Hepatocyte (in vitro differentiated cells): ENCODE results near the gene MYOZ2. TPM values are rescaled to one million over a fixed set of nuclear protein-coding genes. Genes with fewer than 3 reads are reported as not detected.

ENCODE experiments used
- DNase-seq: peaks from one replicate; pipeline ENCODE4 v3.0.0-alpha.2; 2016; ENCODE audit warnings: low spot score
- H2AFZ ChIP-seq: fragments of 200-600 bp; sonication (generic); 2 replicates; pipeline ENCODE4 v1.6.0; 2016; ENCODE audit warnings: antibody characterized with exemption, mild to moderate bottlenecking
- H3K27ac ChIP-seq: fragments of 200-600 bp; sonication (generic); 2 replicates; pipeline ENCODE4 v1.5.1; 2016; ENCODE audit warnings: mild to moderate bottlenecking
- H3K27me3 ChIP-seq: fragments of 200-600 bp; sonication (generic); 2 replicates; pipeline ENCODE4 v1.6.1; 2016
- H3K36me3 ChIP-seq: fragments of 200-600 bp; sonication (generic); replicated peaks from 2 replicates; pipeline ENCODE4 v1.5.1; 2016; ENCODE audit warnings: low read depth; ENCODE audit not compliant: insufficient read depth
- H3K4me1 ChIP-seq: fragments of 200-600 bp; sonication (generic); 2 replicates; pipeline ENCODE4 v1.5.1; 2016; ENCODE audit warnings: mild to moderate bottlenecking, moderate library complexity; ENCODE audit not compliant: insufficient read depth
- H3K4me2 ChIP-seq: fragments of 200-600 bp; sonication (generic); 2 replicates; pipeline ENCODE4 v1.6.0; 2016
- H3K4me3 ChIP-seq: fragments of 200-600 bp; sonication (generic); 2 replicates; pipeline ENCODE4 v1.5.1; 2016; ENCODE audit warnings: mild to moderate bottlenecking
- H3K79me2 ChIP-seq: fragments of 200-600 bp; sonication (generic); 2 replicates; pipeline ENCODE4 v1.6.0; 2017; ENCODE audit warnings: mild to moderate bottlenecking
- H3K9me2 ChIP-seq: fragments of 200-600 bp; sonication (generic); replicated peaks from 2 replicates; pipeline ENCODE4 v1.6.0; 2017; ENCODE audit warnings: mild to moderate bottlenecking; ENCODE audit not compliant: insufficient read depth
- H3K9me3 ChIP-seq: fragments of 200-600 bp; sonication (generic); 2 replicates; pipeline ENCODE4 v1.5.1; 2016; ENCODE audit warnings: low read depth, mild to moderate bottlenecking
- H4K20me1 ChIP-seq: fragments of 200-600 bp; sonication (generic); 2 replicates; pipeline ENCODE4 v1.6.0; 2016; ENCODE audit warnings: mild to moderate bottlenecking; ENCODE audit not compliant: insufficient read depth, poor library complexity, severe bottlenecking
- CTCF ChIP-seq: fragments of 200-600 bp; sonication (generic); IDR thresholded peaks from 2 replicates; pipeline ENCODE4 v1.5.1; 2016; ENCODE audit warnings: antibody characterized with exemption, mild to moderate bottlenecking; ENCODE audit not compliant: poor library complexity
- EZH2 ChIP-seq: fragments of 200-600 bp; sonication (generic); IDR thresholded peaks from 2 replicates; pipeline ENCODE4 v1.6.1; 2016; ENCODE audit warnings: antibody characterized with exemption, mild to moderate bottlenecking, borderline replicate concordance
- EZH2phosphoT487 ChIP-seq: fragments of 200-600 bp; sonication (generic); IDR thresholded peaks from one replicate; pipeline ENCODE4 v1.6.1; 2018; ENCODE audit warnings: antibody characterized with exemption, mild to moderate bottlenecking, low read depth, moderate library complexity; ENCODE audit not compliant: unreplicated experiment, severe bottlenecking
- WGBS: methylation state at CpG from one replicate; pipeline ENCODE4 v1.1.6; 2016; ENCODE audit warnings: low lambda C conversion rate; ENCODE audit errors: missing lambda C conversion rate; 5-methylcytosine and 5-hydroxymethylcytosine counted together
- polyA plus RNA-seq: library from polyadenylated mRNA; unstranded; fragments of >200 nt; fragmentation: Nextera tagmentation; extraction: Ambion mirVana; gene quantifications from 2 replicates; pipeline ENCODE4 v1.2.1, GENCODE V29; 2016
- total RNA-seq: library from RNA; depleted of rRNA; stranded (reverse); fragments of >200 nt; gene quantifications from 2 replicates; pipeline ENCODE4 v1.2.3, GENCODE V29; 2014

The MYOZ2 gene
- total and polyA plus RNA-seq, 2 experiments from 2014 or later, result 0.10 TPM; not detected in 1

- no peak for DNase-seq
- no peaks in the 10 kb centered on the region for H3K9me3 ChIP-seq
- H4K20me1 ChIP-seq, result no peaks in the 10 kb centered on the region
- TF ChIP-seq CTCF, result no peak
- H3K79me2 ChIP-seq, result peaks cover 5% of the 10 kb centered on the region
- no peak overlapping the region for H3K4me2 ChIP-seq
- WGBS, result 58% methylated on average over 1 of the region's 1 CpG
- peaks cover 3% of the 10 kb centered on the region for H3K4me1 ChIP-seq
- H3K27ac ChIP-seq, result no peak overlapping the region
- no peaks in the 10 kb centered on the region for H3K36me3 ChIP-seq
- no peak overlapping the region for H2AFZ ChIP-seq
- no peak overlapping the region for H3K4me3 ChIP-seq
- no peaks in the 10 kb centered on the region for H3K27me3 ChIP-seq
- no peaks in the 10 kb centered on the region for H3K9me2 ChIP-seq
Measured at GRCh38 chr4:119206178-119206577, 70.5 kb downstream of the MYOZ2 start.

- Histone ChIP-seq H3K27me3 (no peaks in the 10 kb centered on the region), H2AFZ (no peak overlapping the region), H4K20me1 (no peaks in the 10 kb centered on the region), H3K4me3 (no peak overlapping the region), H3K36me3 (no peaks in the 10 kb centered on the region), H3K4me2 (no peak overlapping the region), H3K79me2 (peaks cover 6% of the 10 kb centered on the region), H3K9me2 (no peaks in the 10 kb centered on the region), H3K4me1 (peaks cover 4% of the 10 kb centered on the region), H3K27ac (no peak overlapping the region), H3K9me3 (no peaks in the 10 kb centered on the region)
- TF ChIP-seq EZH2 (no peak), EZH2phosphoT487 (no peak), CTCF (no peak)
- DNase-seq, result no peak
- 12% methylated on average over 1 of the region's 1 CpG for WGBS
Measured at GRCh38 chr4:119207051-119207450, 71.4 kb downstream of the MYOZ2 start.

- Histone ChIP-seq H3K79me2 (peaks cover 11% of the 10 kb centered on the region), H3K9me2 (no peaks in the 10 kb centered on the region), H3K9me3 (no peaks in the 10 kb centered on the region), H3K27ac (peak overlapping the region; percentile 75), H3K36me3 (no peaks in the 10 kb centered on the region), H2AFZ (no peak overlapping the region), H3K4me3 (no peak overlapping the region), H3K4me2 (no peak overlapping the region), H3K4me1 (peaks cover 4% of the 10 kb centered on the region), H3K27me3 (no peaks in the 10 kb centered on the region), H4K20me1 (no peaks in the 10 kb centered on the region)
- DNase-seq, result peak; percentile 55
- no peak for TF ChIP-seq EZH2phosphoT487
- TF ChIP-seq CTCF, result no peak
- TF ChIP-seq EZH2, result no peak
Measured at GRCh38 chr4:119209077-119209476, 73.4 kb downstream of the MYOZ2 start.

GRCh38 chr4:119209586-119209985 lies 74.0 kb downstream of the MYOZ2 start:
- Histone ChIP-seq H4K20me1 (no peaks in the 10 kb centered on the region), H3K79me2 (peaks cover 16% of the 10 kb centered on the region), H3K27ac (peak overlapping the region; percentile 75), H3K4me2 (no peak overlapping the region), H3K36me3 (no peaks in the 10 kb centered on the region), H3K4me1 (peaks cover 4% of the 10 kb centered on the region), H3K4me3 (no peak overlapping the region), H2AFZ (no peak overlapping the region), H3K9me2 (no peaks in the 10 kb centered on the region), H3K9me3 (no peaks in the 10 kb centered on the region), H3K27me3 (no peaks in the 10 kb centered on the region)
- no peak for TF ChIP-seq EZH2
- no peak for TF ChIP-seq CTCF
- no peak for TF ChIP-seq EZH2phosphoT487
- 91% methylated on average over 1 of the region's 1 CpG for WGBS
- no peak for DNase-seq
